HFF-Myc (cell line): ENCODE results near the gene ATXN7L3B.
"Not testable (repeated sequence)": the region's sequence is repeated elsewhere in the genome, so short reads cannot be mapped to it uniquely, and the experiment has no call there.

ENCODE experiments used
- DNase-seq: peaks from one replicate; pipeline ENCODE4 v3.0.0-alpha.2; 2011; ENCODE audit warnings: low read depth; ENCODE audit errors: extremely low read depth
- H3K4me3 ChIP-seq: replicated peaks from 2 replicates; pipeline ENCODE4 v1.5.1; 2011; ENCODE audit warnings: low read depth, mild to moderate bottlenecking, control low read depth, low read length
- TF ChIP-seq, protein P1 (sequence below): IDR thresholded peaks from 2 replicates; pipeline ENCODE4 v1.5.1; 2012; ENCODE audit warnings: mild to moderate bottlenecking, low read depth, low read length, control low read depth; ENCODE audit errors: missing control alignments

Gene ATXN7L3B, protein sequence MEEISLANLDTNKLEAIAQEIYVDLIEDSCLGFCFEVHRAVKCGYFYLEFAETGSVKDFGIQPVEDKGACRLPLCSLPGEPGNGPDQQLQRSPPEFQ

DNA sequence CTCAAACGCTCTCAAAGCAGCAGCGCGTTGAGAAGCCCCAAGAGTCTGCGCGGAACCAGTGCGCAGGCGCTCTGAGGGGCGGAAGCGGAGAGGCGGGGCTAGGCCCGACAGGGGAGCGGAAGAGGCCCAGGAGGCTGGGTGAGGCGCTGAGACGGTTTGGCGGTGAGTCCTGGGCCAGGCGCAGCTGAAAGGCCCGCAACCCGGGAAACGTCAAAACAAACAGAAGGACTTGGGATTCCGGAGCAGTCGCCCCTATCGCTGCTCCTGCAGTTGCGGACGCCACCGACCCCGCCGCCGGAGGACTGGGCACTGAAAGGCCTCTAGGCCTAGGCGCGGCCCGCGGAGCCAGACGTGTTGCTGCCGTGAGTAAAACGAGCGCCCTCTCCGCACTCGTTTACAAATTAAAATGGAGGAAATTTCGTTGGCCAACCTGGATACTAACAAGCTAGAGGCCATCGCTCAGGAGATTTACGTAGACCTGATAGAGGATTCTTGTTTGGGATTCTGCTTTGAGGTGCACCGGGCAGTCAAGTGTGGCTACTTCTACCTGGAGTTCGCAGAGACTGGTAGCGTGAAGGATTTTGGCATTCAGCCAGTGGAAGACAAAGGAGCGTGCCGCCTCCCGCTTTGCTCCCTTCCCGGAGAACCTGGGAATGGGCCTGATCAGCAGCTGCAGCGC is at the start of gene ATXN7L3B:
Gene ATXN7L3B (plus strand): TSS at position 129 of the 679 bp plus-strand sequence. CDS start 278 bp downstream, at position 407.
- peak within 1 kb of the TSS; percentile 93 for H3K4me3 ChIP-seq
- TF ChIP-seq, protein P1, sequence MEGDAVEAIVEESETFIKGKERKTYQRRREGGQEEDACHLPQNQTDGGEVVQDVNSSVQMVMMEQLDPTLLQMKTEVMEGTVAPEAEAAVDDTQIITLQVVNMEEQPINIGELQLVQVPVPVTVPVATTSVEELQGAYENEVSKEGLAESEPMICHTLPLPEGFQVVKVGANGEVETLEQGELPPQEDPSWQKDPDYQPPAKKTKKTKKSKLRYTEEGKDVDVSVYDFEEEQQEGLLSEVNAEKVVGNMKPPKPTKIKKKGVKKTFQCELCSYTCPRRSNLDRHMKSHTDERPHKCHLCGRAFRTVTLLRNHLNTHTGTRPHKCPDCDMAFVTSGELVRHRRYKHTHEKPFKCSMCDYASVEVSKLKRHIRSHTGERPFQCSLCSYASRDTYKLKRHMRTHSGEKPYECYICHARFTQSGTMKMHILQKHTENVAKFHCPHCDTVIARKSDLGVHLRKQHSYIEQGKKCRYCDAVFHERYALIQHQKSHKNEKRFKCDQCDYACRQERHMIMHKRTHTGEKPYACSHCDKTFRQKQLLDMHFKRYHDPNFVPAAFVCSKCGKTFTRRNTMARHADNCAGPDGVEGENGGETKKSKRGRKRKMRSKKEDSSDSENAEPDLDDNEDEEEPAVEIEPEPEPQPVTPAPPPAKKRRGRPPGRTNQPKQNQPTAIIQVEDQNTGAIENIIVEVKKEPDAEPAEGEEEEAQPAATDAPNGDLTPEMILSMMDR: no peak
- peak; percentile 70 for DNase-seq

DNA sequence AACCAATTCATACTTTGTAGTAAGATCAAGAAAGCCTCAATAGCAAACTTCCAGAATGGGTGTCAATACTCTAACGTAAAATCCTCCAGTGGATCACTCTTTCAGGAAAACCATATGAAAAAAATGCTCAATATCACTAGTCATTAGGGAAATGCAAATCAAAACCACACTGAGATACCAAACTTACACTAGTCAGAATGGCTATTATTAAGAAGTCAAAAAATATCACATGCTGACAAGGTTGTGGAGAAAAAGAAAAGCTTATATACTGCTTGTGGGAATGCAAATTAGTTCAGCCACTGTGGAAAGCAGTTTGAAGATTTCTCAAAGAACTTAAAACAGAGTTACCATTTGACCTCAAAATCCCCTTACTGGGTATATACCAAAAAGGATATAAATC is 49.5 kb upstream of the ATXN7L3B start:
- H3K4me3 ChIP-seq: no peak overlapping the region
- TF ChIP-seq, protein P1: no peak
- DNase-seq: no peak

DNA sequence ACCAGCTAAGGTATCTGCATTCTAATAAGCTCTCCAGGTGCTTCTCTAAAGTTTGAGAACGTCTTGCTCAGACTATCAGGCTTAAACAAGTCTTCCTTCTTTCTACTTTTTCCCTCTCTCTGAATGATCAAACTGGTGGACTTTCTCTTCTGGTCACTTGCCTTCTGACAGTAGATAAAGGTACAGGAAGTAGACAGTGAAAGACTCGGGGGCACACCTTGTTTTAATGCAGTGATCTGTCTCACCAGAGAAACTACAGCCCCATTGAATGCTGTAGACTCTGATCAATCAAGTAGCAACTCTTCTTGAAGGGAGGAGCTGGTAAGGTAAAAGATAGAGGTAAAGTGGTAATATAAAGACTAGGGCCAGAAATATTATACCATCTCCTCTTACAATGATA is 48.1 kb upstream of the ATXN7L3B start:
- TF ChIP-seq, protein P1: no peak
- DNase-seq: no peak
- no peak overlapping the region for H3K4me3 ChIP-seq

DNA sequence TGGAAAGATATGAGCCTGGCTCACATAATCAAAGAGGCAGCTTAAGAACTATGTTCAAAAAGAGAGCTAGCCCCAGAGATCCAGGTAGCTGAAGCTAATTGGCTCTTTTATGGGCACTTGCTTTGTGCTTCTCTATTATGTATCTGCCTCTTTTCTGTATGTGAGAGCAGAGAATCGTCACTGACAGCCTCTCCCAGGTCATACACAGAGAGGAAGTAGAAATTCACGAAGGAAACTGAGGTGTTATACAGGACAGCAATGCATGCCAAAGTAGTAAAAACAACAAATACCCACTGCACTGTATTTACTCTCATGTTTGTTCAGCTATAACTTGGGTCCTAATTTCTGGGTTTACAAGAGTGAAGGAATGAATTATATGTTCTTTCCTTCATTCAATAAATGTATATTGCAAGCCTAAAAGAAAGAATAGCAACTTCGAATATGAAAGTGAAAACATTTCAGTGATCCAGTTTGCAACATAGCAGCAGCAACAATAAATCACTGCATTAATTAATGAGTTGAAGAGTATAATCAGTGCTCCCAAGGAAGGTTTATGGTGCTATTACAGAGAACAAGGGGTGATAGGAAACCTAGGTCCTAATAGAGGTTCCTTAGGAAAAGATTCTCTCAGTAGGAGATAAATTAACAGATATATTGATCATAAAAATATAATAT is 47.1 kb upstream of the ATXN7L3B start:
- TF ChIP-seq, protein P1: no peak
- DNase-seq: no peak
- no peak overlapping the region for H3K4me3 ChIP-seq

DNA sequence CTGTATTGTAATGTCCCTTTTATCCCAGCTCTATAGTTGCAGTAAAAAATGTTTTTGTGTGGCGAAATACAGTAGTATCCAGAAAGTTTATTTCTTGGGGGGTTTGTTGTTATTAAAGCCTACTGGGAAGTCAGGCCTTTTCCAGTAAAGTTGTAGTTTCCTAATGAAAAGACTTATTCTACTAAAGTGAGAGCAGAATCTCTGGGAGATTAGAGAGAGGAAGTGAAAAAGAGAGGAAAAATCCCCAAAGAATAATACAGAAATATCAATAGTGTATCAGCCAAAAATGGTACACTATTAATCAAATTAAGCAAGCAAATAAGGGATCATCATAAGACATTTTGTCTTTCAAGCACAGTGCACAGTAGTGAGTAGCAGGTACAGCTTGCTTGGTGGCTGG is 46.3 kb upstream of the ATXN7L3B start:
- DNase-seq: no peak
- no peak overlapping the region for H3K4me3 ChIP-seq
- TF ChIP-seq, protein P1: no peak

DNA sequence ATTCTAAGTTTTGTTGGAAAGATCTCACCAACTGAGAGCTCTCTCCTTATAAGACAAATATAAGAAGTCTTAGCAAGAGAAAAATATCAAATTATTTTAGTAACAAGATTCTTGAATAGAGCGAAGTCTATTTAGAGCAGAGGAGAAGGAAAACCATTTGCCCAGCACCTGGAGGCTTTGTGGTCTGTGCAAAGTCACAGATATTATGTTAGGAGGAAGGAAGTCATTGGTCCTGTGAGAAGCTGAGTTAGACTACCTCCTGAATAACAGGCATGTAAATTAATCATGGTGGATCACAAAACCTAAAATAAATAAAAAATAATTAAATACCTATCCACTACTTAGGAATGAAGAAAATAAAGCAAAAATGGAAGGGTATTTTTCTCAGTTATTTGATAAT is 38.4 kb upstream of the ATXN7L3B start:
- TF ChIP-seq, protein P1: no peak
- H3K4me3 ChIP-seq: no peak overlapping the region
- no peak for DNase-seq

DNA sequence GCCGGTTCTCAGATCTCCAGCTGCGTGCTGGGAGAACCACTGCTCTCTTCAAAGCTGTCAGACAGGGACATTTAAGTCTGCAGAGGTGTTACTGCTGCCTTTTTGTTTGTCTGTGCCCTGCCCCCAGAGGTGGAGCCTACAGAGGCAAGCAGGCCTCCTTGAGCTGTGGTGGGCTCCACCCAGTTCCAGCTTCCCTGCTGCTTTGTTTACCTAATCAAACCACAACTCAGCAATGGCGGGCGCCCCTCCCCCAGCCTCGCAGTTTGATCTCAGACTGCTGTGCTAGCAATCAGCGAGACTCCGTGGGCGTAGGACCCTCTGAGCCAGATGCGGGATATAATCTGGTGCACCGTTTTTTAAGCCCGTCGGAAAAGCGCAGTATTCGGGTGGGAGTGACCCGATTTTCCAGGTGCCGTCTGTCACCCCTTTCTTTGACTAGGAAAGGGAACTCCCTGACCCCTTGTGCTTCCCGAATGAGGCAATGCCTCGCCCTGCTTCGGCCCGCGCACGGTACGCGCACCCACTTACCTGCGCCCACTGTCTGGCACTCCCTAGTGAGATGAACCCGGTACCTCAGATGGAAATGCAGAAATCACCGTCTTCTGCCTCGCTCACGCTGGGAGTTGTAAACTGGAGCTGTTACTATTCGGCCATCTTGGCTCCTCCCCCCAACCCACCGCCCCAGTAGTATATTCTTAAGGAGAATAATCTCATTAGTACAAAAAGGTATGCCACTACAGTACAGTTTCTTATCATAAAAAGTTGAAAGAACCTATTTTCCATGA is 28.6 kb upstream of the ATXN7L3B start:
- H3K4me3 ChIP-seq, DNase-seq: not testable (repeated sequence)
